Natural killer cell (primary cell): ENCODE data around the gene FAF1. TPM values are rescaled to one million over a fixed set of nuclear protein-coding genes. Genes with fewer than 3 reads are reported as not detected.

Experiments used
- ATAC-seq, 3 donors: fragments of 150-1000 bp in 2 of 3; fragments of 200-7000 bp in 1 of 3; cut with Tn5 transposase; 1 replicate in 1 of 3; 2 replicates in 2 of 3; pipeline ENCODE4 v1.10.0; 2021; ENCODE audit warnings: mild to moderate bottlenecking in 2 of 3, moderate library complexity in 2 of 3
- DNase-seq, 2 donors: peaks; one replicate each; pipeline versions ENCODE4 v3.0.0 to v3.0.0-alpha.2; 2013 to 2021; ENCODE audit warnings: mixed read lengths in 1 of 2
- H3K27ac ChIP-seq: one replicate; pipeline ENCODE4 v1.5.1; 2013; ENCODE audit warnings: mild to moderate bottlenecking, low read length
- H3K27me3 ChIP-seq: one replicate; pipeline ENCODE4 v1.6.1; 2013; ENCODE audit warnings: low read length; ENCODE audit not compliant: control insufficient read depth, insufficient read depth
- H3K36me3 ChIP-seq: one replicate; pipeline ENCODE4 v1.6.1; 2013; ENCODE audit warnings: low read length; ENCODE audit not compliant: control insufficient read depth, insufficient read depth
- H3K4me1 ChIP-seq: one replicate; pipeline ENCODE4 v1.6.1; 2013; ENCODE audit warnings: low read length; ENCODE audit not compliant: control insufficient read depth, insufficient read depth
- H3K4me3 ChIP-seq: one replicate; pipeline ENCODE4 v1.5.1; 2013; ENCODE audit warnings: low read length
- H3K9me3 ChIP-seq: one replicate; pipeline ENCODE4 v1.6.1; 2013; ENCODE audit warnings: low read length; ENCODE audit not compliant: control insufficient read depth, insufficient read depth
- H3K27ac Mint-ChIP-seq, 2 donors: one replicate each; pipeline ENCODE4 v1.8.0; 2022; ENCODE audit warnings: mild to moderate bottlenecking in 2 of 2, mixed read lengths in 2 of 2, moderate library complexity in 1 of 2
- H3K27me3 Mint-ChIP-seq, 2 donors: one replicate each; pipeline ENCODE4 v1.8.0; 2022; ENCODE audit warnings: low read depth in 2 of 2, mixed read lengths in 2 of 2
- H3K36me3 Mint-ChIP-seq: one replicate; pipeline ENCODE4 v1.8.0; 2022; ENCODE audit warnings: mixed read lengths
- H3K4me1 Mint-ChIP-seq, 2 donors: one replicate each; pipeline ENCODE4 v1.8.0; 2022; ENCODE audit warnings: mixed read lengths in 2 of 2
- H3K4me3 Mint-ChIP-seq: one replicate; pipeline ENCODE4 v1.8.0; 2022; ENCODE audit warnings: mild to moderate bottlenecking, moderate library complexity, mixed read lengths
- H3K9me3 Mint-ChIP-seq, 2 donors: one replicate each; pipeline ENCODE4 v1.8.0; 2022; ENCODE audit warnings: mixed read lengths in 2 of 2
- WGBS: methylation state at CpG from one replicate; pipeline ENCODE4 v1.1.7; 2013; ENCODE audit warnings: missing lambda C conversion rate; ENCODE audit not compliant: insufficient coverage; 5-methylcytosine and 5-hydroxymethylcytosine counted together
- intact Hi-C: fragments of 100-400 bp; cut with micrococcal nuclease; formaldehyde crosslinking; loops from one replicate; pipeline ENCODE4 v1.14.2; 2022
- total RNA-seq, 4 donors: library from RNA; stranded (reverse); fragments of 120-200 nt in 1 of 4; gene quantifications; one replicate each; pipeline versions ENCODE4 v1.2.3 to v1.2.4, GENCODE V29; 2013 to 2022
- TF ChIP-seq, protein P1 (sequence below): fragments of 200-600 bp; IDR thresholded peaks from one replicate; pipeline ENCODE4 v1.8.0; 2022; ENCODE audit warnings: antibody characterized with exemption

FAF1 gene
- total RNA-seq, 3 donors from 2014 or later (not counting 1 experiment from before 2014, with no cell fraction given), result 56.8 to 59.7 (median 57.2) TPM

DNA sequence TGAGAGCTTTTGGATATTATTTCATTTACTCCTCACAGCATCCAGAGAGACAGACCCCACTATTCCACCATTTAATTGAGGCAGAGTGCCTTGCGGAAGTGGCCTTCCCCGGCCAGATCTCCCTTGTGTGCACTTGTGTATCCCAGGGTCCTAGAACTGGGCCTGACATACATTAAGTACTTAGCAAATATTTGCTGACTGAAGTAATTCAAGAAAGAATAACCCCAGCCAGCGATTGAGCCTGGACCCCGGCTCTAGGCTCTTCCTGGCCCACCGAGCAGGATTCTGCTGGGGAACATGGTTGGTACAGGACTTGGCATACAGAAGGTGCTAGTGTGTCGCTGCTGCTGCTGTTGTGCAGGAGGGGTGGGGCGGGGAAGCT, 545.2 kb downstream of the FAF1 start:
- peaks cover 16% of the 10 kb centered on the region for H3K4me1 ChIP-seq
- no peak overlapping the region for H3K27ac Mint-ChIP-seq
- peaks cover 66 to 78% of the 10 kb centered on the region in 2 donors for H3K27me3 Mint-ChIP-seq
- H3K36me3 ChIP-seq, result no peaks in the 10 kb centered on the region
- peaks cover 9 to 16% of the 10 kb centered on the region in 2 donors for H3K4me1 Mint-ChIP-seq
- 49% methylated on average over 7 of the region's 7 CpGs for WGBS
- H3K4me3 Mint-ChIP-seq, result no peak overlapping the region
- TF ChIP-seq, protein P1, sequence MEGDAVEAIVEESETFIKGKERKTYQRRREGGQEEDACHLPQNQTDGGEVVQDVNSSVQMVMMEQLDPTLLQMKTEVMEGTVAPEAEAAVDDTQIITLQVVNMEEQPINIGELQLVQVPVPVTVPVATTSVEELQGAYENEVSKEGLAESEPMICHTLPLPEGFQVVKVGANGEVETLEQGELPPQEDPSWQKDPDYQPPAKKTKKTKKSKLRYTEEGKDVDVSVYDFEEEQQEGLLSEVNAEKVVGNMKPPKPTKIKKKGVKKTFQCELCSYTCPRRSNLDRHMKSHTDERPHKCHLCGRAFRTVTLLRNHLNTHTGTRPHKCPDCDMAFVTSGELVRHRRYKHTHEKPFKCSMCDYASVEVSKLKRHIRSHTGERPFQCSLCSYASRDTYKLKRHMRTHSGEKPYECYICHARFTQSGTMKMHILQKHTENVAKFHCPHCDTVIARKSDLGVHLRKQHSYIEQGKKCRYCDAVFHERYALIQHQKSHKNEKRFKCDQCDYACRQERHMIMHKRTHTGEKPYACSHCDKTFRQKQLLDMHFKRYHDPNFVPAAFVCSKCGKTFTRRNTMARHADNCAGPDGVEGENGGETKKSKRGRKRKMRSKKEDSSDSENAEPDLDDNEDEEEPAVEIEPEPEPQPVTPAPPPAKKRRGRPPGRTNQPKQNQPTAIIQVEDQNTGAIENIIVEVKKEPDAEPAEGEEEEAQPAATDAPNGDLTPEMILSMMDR, result no peak
- intact Hi-C loops, result no loop called here
- H3K9me3 Mint-ChIP-seq, result no peaks in the 10 kb centered on the region
- H3K9me3 ChIP-seq, result no peaks in the 10 kb centered on the region
- no peak overlapping the region for H3K27ac ChIP-seq
- no peak for ATAC-seq
- no peak for DNase-seq
- H3K27me3 ChIP-seq, result peaks cover 41% of the 10 kb centered on the region
- H3K4me3 ChIP-seq, result no peak overlapping the region
- H3K36me3 Mint-ChIP-seq, result no peaks in the 10 kb centered on the region

DNA sequence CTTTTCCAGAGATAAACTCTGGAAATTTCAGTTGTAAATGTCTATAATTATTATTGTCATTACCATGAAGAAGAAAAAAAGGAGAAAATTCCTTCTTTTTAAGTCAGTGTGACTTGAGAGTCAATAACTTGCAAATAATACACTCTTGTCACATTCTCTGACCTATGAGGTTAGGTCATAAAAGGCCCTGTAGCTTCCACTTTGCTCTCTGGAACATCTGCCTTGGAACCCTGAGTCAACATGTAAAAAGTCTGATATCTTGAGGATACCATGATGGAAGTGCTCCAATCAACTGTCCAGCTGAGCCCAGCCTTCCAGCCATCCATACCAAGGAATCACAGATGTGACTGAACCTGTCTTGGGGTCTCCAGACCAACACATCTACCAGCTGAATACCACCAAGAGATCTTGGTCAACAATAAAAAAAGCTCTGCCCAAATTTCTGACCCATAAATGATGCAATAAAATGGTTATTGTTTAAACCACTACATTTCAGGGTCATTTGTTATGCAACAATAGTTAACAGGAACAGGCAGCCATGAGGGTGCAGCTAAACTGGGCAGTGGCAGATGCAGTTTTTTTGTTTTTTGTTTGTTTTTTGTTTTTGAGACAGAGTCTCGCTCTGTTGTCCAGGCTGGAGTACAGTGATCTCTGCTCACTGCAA, 547.1 kb downstream of the FAF1 start:
- intact Hi-C loops, result no loop called here
- peaks cover 59 to 78% of the 10 kb centered on the region in 2 donors for H3K27me3 Mint-ChIP-seq
- no peaks in the 10 kb centered on the region for H3K36me3 Mint-ChIP-seq
- H3K9me3 Mint-ChIP-seq, result no peaks in the 10 kb centered on the region
- Histone ChIP-seq H3K4me3 (no peak overlapping the region), H3K27ac (no peak overlapping the region), H3K27me3 (peaks cover 32% of the 10 kb centered on the region), H3K4me1 (peaks cover 4% of the 10 kb centered on the region), H3K36me3 (no peaks in the 10 kb centered on the region), H3K9me3 (no peaks in the 10 kb centered on the region)
- ATAC-seq, result no peak
- H3K4me3 Mint-ChIP-seq, result no peak overlapping the region
- DNase-seq, result no peak
- WGBS, result 100% methylated on average over 1 of the region's 1 CpG
- peaks cover 6 to 7% of the 10 kb centered on the region in 2 donors for H3K4me1 Mint-ChIP-seq
- TF ChIP-seq, protein P1, result no peak
- no peak overlapping the region for H3K27ac Mint-ChIP-seq

DNA sequence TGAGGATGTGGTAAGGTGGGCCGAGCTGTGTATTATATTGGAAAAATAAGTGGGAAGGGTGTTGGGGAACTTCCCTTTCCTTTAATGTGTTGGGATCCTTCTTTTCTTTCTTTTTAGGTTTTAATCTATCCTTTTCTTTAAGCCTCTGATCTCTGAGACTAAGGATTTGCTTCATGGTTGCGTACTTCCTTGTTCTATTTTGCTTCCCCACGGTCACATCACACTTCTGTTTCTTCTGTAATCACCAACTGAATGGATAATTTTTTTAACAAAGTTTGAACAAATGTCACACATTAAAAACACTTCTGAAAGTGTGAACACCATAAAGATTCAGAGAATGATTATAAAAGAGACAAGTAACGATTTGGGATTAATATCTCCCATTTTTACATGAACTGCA, 554.3 kb downstream of the FAF1 start:
- TF ChIP-seq, protein P1, result no peak
- no peaks in the 10 kb centered on the region for H3K36me3 ChIP-seq
- Mint-ChIP-seq H3K27ac (no peak overlapping the region), H3K27me3 (peaks cover 46 to 64% of the 10 kb centered on the region in 2 donors), H3K9me3 (no peaks in the 10 kb centered on the region), H3K36me3 (no peaks in the 10 kb centered on the region), H3K4me3 (no peak overlapping the region), H3K4me1 (no peaks in the 10 kb centered on the region)
- no peaks in the 10 kb centered on the region for H3K4me1 ChIP-seq
- H3K27me3 ChIP-seq, result no peaks in the 10 kb centered on the region
- no peak for DNase-seq
- H3K27ac ChIP-seq, result no peak overlapping the region
- H3K4me3 ChIP-seq, result no peak overlapping the region
- no peaks in the 10 kb centered on the region for H3K9me3 ChIP-seq
- intact Hi-C loops, result no loop called here
- 80% methylated on average over 4 of the region's 4 CpGs for WGBS
- no peak for ATAC-seq
